Stimulated activated CD4-positive, alpha-beta T cell treated with anti-CD3 and anti-CD28 coated beads, Interleukin-12 subunit alpha, Interleukin-12 subunit beta, amount 100 ng/mL, for 48 hours (primary cell): Measurements from ENCODE around the gene ENTHD1.

Experiments
- DNase-seq, 3 donors: peaks; one replicate each; pipeline ENCODE4 v3.0.0-alpha.2; 2020; ENCODE audit warnings: low read depth in 2 of 3, low spot score in 1 of 3

The ENTHD1 gene

GRCh38 chr22:39718206-39718605 is 175.4 kb downstream of the ENTHD1 start:
- no peak for DNase-seq

DNA sequence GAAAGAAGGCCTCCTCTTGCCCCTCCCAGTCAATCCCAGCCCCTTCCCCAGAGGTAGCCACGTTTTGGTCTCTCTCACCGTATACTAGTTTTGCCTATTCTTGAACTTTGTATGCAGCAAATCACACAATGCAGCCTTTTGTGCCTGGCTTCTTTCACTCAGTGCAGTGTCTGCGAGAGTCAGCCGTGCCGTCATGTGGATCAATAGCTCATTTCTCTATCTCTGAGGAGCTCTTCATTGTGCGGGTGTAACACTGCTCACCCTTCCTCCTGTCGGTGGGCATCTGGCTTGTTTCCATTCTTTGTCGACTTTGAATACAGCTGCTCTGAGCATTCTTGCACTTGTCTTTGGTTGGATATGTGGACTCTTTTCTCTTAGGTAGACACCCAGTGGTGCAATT is 176.5 kb downstream of the ENTHD1 start:
- no peak for DNase-seq

- DNase-seq, result no peak
Observed at GRCh38 chr22:39716534-39716933, 177.0 kb downstream of the ENTHD1 start.

GRCh38 chr22:39715778-39716495 is 177.6 kb downstream of the ENTHD1 start:
- no peak for DNase-seq

DNA sequence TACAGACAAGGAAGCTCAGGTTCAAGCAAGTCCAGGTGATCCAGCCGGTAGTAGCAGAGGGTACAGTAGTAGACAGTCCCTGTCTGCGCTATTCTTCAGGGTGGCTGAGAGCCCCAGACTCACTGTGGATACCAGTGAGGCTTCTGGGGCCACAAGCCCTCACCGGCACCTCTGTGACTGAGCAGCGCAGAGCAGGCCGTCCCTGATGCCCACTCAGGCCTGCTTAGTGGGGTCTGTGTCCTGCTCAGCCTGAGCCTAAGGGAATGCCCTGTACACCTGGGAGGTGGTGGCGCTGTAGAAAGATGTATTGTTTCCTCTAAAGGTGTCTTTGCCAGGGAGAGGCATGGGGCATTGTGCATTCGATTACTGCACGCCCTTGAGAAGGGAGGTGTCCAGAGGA is 179.2 kb downstream of the ENTHD1 start:
- DNase-seq, result no peak

GRCh38 chr22:39713799-39714290 is 179.7 kb downstream of the ENTHD1 start:
- no peak for DNase-seq

GRCh38 chr22:39712751-39713525 is 180.6 kb downstream of the ENTHD1 start:
- DNase-seq, result no peak

DNA sequence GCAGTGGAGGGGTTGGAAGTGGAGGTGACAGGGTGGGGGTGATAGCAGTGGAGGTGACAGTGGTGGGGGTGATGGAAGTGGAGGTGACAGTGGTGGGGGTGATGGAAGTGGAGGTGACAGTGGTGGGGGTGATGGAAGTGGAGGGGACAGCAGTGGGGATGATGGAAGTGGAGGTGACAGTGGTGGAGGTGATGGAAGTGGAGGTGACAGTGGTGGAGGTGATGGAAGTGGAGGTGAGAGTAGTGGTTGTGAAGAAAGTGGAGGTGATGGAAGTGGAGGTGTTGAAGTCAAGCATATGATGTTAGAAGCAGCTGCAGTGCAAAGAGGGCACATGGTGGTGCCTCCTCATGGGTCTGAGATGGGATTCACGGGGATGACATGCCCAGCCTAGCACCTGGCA is 181.5 kb downstream of the ENTHD1 start:
- no peak for DNase-seq

DNA sequence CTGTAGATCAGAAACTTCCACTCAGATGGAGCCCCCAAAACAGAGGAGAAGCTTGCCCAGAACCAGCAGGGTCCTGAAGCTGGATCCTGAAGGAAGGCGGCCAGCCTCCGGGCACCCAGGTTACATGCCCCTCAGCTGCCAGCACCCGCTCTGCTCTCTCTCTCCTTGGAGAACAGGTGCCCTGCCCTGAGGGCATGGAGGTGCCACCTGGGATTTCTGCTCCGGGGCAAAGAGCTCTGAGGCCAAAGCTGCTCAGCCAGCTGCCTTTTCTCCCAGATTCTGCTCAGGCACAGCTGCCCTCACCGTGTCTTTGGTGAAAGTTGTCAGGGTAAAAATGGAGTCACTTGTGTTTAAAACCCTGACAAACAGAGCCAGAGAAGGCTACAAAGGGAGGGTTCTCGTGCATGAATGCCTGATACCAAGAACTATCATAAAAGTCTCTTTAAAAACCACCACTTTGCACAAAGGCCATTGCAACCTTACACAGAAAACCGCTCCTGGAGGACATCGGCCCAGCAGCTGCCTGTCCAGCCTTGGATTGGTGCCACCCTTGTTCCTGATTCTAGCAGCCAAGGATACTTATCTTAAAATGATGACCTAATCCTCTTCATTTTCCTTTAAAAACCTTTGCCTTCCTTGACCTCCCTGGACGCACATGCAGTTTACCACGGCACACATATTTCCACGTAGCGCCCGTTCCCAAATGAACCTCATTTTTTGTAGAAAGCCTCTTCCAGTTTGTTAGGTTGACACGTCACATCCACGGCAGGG is 183.0 kb downstream of the ENTHD1 start:
- no peak for DNase-seq

DNA sequence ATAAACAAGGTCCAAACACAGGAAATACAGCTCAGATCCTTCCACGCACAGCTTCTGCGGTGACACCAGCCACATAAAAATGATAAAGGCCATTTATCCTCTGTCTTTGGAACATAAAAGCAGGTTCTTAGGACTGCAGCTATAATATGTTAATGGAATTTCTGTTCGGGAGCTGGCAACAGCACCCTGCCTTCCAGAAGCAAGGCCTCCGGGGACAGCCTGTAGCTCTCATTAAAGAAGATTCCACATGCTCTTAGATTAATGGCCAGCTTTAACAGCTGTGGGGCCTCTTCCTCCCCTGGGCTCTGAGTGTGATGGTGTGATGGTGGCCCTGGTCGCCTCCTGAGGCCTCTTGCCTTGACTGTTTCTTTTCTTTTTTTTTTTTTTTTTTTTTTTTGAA is 185.7 kb downstream of the ENTHD1 start:
- DNase-seq, result no peak

GRCh38 chr22:39707351-39707750 is 186.2 kb downstream of the ENTHD1 start:
- DNase-seq, result no peak

DNA sequence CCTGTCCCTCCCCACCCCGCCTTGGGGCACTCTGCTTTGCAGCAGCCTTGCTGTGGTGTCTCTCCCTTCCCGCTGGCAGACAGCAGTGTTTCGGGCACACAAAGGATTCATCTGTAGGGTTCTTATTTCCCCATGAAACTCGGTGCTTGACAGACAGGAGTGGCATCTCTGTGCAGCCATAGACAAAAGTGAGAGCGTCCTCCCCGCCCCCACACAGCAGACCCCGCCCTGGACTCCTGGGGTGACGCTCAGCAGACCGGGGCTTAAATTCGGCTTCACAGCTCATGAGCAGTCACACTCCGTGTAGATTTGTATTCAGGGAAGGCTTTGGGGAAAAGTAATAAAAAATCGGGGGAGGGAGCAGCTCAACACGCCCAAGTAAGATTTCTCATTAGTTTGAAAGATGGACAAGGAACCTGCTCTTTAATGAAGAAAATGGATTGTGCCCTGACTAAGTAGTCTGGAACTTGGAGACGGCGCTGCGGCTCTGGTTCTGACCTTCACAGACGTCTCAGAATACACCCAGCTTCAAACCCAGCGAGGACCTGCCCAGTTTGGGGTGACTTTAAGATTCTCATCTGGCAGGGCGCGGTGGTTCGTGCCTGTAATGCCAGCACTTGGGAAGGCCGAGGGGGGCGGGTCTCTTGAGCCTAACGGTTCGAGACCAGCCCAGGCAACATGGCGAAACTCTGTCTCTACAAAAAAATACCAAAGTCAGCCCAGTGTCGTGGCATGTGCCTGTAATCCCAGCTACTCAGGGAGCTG is 187.0 kb downstream of the ENTHD1 start:
- no peak for DNase-seq

- DNase-seq, result no peak
Observed at GRCh38 chr22:39705386-39705785, 188.2 kb downstream of the ENTHD1 start.

GRCh38 chr22:39703928-39704639 is 189.5 kb downstream of the ENTHD1 start:
- no peak for DNase-seq

DNA sequence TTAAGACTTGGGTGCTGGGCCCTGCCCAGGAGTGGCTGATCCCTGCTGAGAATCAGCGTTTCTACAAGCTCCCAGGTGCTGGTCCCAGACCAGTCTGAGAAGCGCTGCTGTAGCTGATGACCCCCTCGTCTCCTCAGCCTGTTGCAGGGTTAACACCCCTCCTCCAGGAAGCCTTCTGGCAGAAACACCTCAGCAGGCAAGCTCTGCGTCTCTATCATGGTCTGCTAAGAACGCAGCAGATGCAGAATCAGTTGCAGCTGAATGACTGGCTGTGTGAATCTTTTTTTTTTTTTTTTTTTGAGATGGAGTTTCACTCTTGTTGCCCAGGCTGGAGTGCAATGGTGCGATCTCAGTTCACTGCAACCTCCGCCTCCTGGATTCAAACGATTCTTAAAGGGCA is 190.5 kb downstream of the ENTHD1 start:
- no peak for DNase-seq

DNA sequence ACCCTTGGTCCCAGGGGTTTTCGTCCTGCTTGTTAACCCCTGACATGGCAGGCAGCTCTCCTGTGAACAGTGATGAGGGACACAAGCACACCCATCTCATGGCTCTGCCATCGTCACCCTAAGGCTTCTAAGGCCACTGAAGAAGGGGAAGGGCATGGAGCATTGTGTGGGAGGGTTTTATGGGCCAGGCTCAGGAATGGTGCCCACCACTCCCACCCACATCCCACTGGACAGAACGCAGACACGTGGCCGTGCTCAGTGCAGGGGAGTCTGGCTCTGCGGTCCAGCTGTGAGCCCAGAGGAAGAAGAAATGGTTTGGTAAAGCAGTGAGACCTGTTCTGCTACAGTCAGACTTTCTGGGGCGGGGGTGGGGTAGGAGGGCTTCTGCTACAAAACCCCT is 193.0 kb downstream of the ENTHD1 start:
- no peak for DNase-seq

DNA sequence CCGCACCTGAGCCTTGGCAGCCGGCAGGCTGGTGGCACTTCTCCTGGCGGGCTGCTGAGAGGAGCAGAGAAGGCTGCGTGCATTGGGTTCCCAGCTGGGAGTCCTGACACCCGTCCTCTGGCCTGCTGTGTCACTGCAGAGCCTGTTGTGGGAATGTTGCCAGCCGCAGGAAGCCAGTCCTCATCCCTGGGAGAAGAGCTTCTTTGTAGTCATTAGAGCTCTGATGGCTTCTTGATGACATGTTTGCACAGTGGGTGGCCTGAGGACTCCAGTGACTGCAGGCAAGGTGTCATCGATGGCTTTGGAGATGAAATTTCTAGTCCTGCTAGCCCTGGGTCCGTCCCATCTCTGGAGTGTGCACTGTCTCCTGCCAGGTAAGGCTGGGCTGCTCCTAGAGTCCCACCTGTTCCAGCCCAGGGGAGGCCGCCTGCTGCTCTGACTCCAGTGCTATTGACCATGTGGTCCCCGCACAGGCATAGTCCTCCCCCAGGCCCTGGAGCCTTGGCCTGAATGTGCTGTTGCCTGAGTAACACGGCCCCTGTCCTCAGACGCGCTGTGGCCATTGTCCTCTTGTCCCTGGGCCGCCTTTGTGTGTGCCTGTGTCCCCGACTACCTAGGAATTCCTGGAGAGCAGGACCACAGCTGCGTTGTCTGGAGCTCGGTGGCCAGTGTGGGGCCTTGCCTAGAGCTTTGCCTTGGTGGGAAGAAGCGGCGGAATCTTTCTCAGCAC is 193.8 kb downstream of the ENTHD1 start:
- no peak for DNase-seq

DNA sequence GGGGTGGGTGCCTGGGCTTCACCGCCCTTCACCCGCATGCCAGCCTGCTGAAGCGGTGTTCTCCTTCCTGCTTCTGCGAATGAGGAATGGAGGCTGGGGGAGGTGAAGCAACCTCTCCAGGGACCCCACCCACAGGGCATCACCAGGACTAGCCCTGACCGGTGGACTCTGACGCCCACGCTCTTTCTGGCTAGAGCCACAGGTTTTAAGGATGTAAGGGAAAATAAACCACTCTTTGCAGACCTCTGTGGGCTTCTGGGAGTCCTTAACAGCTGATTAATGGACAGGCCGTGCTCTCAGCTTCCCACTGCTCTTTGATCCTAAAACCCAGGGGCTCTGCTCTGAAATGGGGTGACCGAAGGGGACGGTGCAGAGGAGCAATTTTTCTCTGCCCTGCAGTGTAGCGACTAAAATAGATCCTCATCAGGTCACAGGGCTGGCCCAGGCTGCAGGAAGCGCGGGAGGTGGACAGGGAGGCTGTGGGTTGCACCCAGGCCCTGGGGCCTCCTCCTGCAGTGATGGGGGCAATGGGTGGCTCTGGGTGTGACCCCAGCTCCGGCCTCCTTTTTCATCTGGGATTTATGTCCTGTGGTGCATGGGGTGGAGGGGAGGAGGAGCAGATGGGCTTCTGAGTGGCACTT is 195.7 kb downstream of the ENTHD1 start:
- no peak for DNase-seq

DNA sequence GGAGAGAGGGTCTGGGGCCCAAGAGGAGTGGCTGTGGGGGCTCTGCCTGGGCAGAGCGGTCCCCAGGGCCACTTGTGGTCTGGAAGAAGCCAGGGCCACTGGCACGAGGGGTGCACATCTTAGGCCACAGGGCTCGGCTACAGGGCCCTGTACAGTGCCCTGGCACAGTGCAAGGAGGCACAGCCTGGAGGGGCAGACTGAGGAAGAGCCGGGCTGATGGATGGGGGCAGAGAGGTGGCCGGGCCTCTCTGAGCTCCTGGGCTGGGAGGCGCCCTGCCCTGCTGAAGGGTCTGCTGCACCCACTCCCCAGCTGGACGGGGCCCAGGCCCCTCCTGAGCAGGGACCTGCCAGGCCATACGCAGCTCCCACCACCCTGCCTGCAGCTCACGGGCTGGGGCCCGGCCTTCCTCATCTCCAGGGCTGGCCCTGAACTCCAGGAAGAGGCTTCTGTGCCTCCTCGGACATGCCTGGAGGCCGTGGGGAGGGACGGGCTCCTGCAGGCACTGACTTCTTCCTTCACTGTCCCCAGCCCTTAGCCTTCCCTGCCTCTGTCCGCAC is 199.5 kb downstream of the ENTHD1 start:
- no peak for DNase-seq
